Measurements from ENCODE around the gene UBE2M.

UBE2M gene

GRCh38 chr19:58538257-58539168 is 19.9 kb downstream of the UBE2M start:
- DNase-seq = peak; percentile 84

GRCh38 chr19:58536852-58537798 is 21.3 kb downstream of the UBE2M start:
- no peak for DNase-seq

- no peak for DNase-seq
These were observed 22.6 kb downstream of the UBE2M start for GRCh38 chr19:58535857-58536256.

GRCh38 chr19:58531034-58531840 is 27.2 kb downstream of the UBE2M start:
- DNase-seq = no peak

GRCh38 chr19:58529405-58529804 is 29.0 kb downstream of the UBE2M start:
- DNase-seq = no peak

- no peak for DNase-seq
These were observed 35.7 kb downstream of the UBE2M start for GRCh38 chr19:58522709-58523108.

GRCh38 chr19:58521651-58522050 is 36.8 kb downstream of the UBE2M start:
- DNase-seq = no peak

- no peak for DNase-seq
These were observed 38.2 kb downstream of the UBE2M start for GRCh38 chr19:58520257-58520599.

- DNase-seq = peak; percentile 97
These were observed 38.8 kb downstream of the UBE2M start, which contains the start of gene ZBTB45 for GRCh38 chr19:58519355-58520256. Gene ZBTB45, minus strand, starts transcription at chr19:58519810. Its CDS starts 2,137 bp downstream, at chr19:58517673.

- peak; percentile 91 for DNase-seq
These were observed 39.4 kb downstream of the UBE2M start for GRCh38 chr19:58519087-58519354.

GRCh38 chr19:58518256-58519086 is 39.9 kb downstream of the UBE2M start:
- DNase-seq = no peak

GRCh38 chr19:58516964-58517833 is 41.2 kb downstream of the UBE2M start:
- no peak for DNase-seq

- DNase-seq = no peak
These were observed 42.1 kb downstream of the UBE2M start for GRCh38 chr19:58516246-58516836.

GRCh38 chr19:58515259-58515658 is 43.2 kb downstream of the UBE2M start:
- no peak for DNase-seq

GRCh38 chr19:58514564-58515022 is 43.8 kb downstream of the UBE2M start:
- no peak for DNase-seq

GRCh38 chr19:58513694-58514563 is 44.5 kb downstream of the UBE2M start:
- peak; percentile 93 for DNase-seq

GRCh38 chr19:58513213-58513693 is 45.2 kb downstream of the UBE2M start:
- DNase-seq = no peak

All from retina (tissue), 1 donor.